ENCODE measurements around the gene KLF3. TPM values are rescaled to one million over a fixed set of nuclear protein-coding genes. Genes with fewer than 3 reads are reported as not detected.

KLF3 gene
- total and polyA plus RNA-seq, 9 of the 15 experiments (the other 6 are each of a cell fraction or from before 2014, with no cell fraction given), result 9.9 to 47.2 (median 18.1) TPM

DNA sequence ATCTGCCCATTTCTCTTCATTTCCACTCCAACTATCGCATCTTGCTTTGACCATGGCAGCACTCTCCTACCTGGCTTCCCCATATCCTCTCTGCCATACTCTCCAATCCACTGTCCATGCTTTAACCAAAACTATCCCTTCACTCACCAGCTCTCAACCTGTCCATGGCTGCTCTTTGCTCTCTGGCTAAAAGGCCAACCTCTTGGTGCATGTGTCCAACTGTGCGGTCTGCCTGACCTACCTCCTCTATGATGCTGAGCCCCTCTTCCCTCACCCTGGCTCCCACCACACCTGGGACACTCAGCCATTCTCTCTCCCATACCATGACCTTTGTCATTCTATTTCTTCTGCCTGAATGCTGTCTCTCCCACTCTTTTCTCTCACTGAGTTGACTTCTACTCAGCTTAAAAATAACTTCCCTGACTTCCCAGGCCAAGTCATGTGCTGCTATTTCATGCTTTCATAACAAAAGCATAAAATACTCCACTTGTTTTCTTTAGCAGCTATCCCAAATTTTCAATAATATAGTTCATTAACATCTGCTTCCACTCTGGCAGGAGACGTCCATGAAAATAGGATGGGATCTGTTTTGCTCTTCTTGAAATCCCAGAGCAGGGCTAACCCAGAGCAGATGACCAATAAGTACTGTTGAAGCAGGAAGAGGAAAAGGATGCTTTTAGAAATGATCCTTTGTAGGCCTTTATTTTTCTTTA is 29.8 kb upstream of the KLF3 start:
- Histone ChIP-seq H3K9me1 (ENCODE audit: control insufficient read depth, insufficient read depth, low read length) (no peaks in the 10 kb centered on the region), H3K9ac (ENCODE audit: insufficient read depth in 1 of 2, low read depth in 2 of 2, low read length in 2 of 2) (no peak overlapping the region), H3K4me1 (replicated peaks in 1 of 2; ENCODE audit: control insufficient read depth in 2 of 2, insufficient read depth in 2 of 2, low read length in 2 of 2) (no peaks in the 10 kb centered on the region), H3K4me2 (ENCODE audit: insufficient read depth, low read length) (no peak overlapping the region), H2AFZ (ENCODE audit: low read depth, low read length) (no peak overlapping the region), H3K79me2 (ENCODE audit: control insufficient read depth, insufficient read depth, low read length) (no peaks in the 10 kb centered on the region), H3K36me3 (ENCODE audit: control insufficient read depth, insufficient read depth, low read length) (no peaks in the 10 kb centered on the region), H4K20me1 (replicated peaks; ENCODE audit: control insufficient read depth, insufficient read depth, low read length) (no peaks in the 10 kb centered on the region), H3K27ac (ENCODE audit: extremely low read depth, low read depth, low read length) (no peak overlapping the region), H3K9me3 (replicated peaks; ENCODE audit: control insufficient read depth, insufficient read depth, low read depth, low read length) (no peaks in the 10 kb centered on the region), H3K27me3 (ENCODE audit: control insufficient read depth in 2 of 2, insufficient read depth in 2 of 2, low read length in 2 of 2) (no peaks in the 10 kb centered on the region), H3K4me3 (no peak overlapping the region)
- WGBS (ENCODE audit: insufficient coverage, low coverage, missing lambda C conversion rate), result 48% methylated on average over 3 of the region's 3 CpGs
- ChIA-PET POLR2A (no interaction called here), CTCF (ENCODE audit: low intra/inter-chr PET ratio) (no interaction called here)
- in situ Hi-C loops (cut with MboI), result no loop called here
- intact Hi-C loops (cut with micrococcal nuclease), result no loop called here
- no peak for TF ChIP-seq ZNF12 (CRISPR knock-in tag; IDR thresholded peaks at IDR 0.05)
- BruUV-seq (replicated peaks), result no TSS peak
- ATAC-seq, result peak; percentile 55; the same call in 2 of the 3 replicates
- FAIRE-seq, result no peak
- no peak for DNase-seq (ENCODE audit: extremely low read depth in 1 of 4, low spot score in 3 of 4)

DNA sequence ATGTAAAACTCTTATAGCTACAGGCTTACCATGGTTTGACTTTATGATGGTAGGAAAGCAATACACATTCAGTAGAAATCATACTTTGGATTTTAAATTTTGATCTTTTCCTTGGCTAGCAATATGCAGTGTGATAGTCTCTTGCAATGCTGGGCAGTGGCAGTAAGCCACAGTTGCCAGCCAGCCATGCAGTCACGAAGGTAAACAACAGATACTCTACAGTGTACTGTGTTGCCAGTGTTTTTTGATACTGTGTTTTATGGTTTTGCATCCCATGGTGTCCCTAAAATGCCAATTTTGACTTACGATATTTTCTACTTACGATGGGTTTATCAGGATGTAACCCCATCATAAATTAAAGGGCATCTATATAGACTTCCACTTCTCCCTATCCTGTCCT is 24.8 kb upstream of the KLF3 start:
- no peaks in the 10 kb centered on the region for H3K9me1 ChIP-seq (ENCODE audit: control insufficient read depth, insufficient read depth, low read length)
- no peak overlapping the region for H3K9ac ChIP-seq (ENCODE audit: insufficient read depth in 1 of 2, low read depth in 2 of 2, low read length in 2 of 2)
- no peaks in the 10 kb centered on the region for H3K79me2 ChIP-seq (ENCODE audit: control insufficient read depth, insufficient read depth, low read length)
- no peaks in the 10 kb centered on the region for H3K27me3 ChIP-seq (ENCODE audit: control insufficient read depth in 2 of 2, insufficient read depth in 2 of 2, low read length in 2 of 2)
- 55% methylated on average over 3 of the region's 3 CpGs for WGBS (ENCODE audit: insufficient coverage, low coverage, missing lambda C conversion rate)
- no peaks in the 10 kb centered on the region for H3K36me3 ChIP-seq (ENCODE audit: control insufficient read depth, insufficient read depth, low read length)
- FAIRE-seq, result no peak
- intact Hi-C loops (cut with micrococcal nuclease) (no loop called here), in situ Hi-C loops (cut with MboI) (no loop called here)
- no peaks in the 10 kb centered on the region for H4K20me1 ChIP-seq (replicated peaks; ENCODE audit: control insufficient read depth, insufficient read depth, low read length)
- ChIA-PET CTCF (ENCODE audit: low intra/inter-chr PET ratio) (no interaction called here), POLR2A (interaction anchor here (0.9 kb wide), 1 partner anchor 315 kb away, joined by 3 read pairs; no protein-coding TSS in a partner anchor)
- no peak for TF ChIP-seq ZNF696 (CRISPR knock-in tag; conservative IDR thresholded peaks at IDR 0.05)
- TF ChIP-seq, protein P1, sequence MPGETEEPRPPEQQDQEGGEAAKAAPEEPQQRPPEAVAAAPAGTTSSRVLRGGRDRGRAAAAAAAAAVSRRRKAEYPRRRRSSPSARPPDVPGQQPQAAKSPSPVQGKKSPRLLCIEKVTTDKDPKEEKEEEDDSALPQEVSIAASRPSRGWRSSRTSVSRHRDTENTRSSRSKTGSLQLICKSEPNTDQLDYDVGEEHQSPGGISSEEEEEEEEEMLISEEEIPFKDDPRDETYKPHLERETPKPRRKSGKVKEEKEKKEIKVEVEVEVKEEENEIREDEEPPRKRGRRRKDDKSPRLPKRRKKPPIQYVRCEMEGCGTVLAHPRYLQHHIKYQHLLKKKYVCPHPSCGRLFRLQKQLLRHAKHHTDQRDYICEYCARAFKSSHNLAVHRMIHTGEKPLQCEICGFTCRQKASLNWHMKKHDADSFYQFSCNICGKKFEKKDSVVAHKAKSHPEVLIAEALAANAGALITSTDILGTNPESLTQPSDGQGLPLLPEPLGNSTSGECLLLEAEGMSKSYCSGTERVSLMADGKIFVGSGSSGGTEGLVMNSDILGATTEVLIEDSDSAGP (CRISPR knock-in tag; IDR thresholded peaks at IDR 0.05), result no peak
- no peak for TF ChIP-seq MEF2D (tag; conservative IDR thresholded peaks at IDR 0.05; ENCODE audit: low read depth)
- TF ChIP-seq, protein P2, sequence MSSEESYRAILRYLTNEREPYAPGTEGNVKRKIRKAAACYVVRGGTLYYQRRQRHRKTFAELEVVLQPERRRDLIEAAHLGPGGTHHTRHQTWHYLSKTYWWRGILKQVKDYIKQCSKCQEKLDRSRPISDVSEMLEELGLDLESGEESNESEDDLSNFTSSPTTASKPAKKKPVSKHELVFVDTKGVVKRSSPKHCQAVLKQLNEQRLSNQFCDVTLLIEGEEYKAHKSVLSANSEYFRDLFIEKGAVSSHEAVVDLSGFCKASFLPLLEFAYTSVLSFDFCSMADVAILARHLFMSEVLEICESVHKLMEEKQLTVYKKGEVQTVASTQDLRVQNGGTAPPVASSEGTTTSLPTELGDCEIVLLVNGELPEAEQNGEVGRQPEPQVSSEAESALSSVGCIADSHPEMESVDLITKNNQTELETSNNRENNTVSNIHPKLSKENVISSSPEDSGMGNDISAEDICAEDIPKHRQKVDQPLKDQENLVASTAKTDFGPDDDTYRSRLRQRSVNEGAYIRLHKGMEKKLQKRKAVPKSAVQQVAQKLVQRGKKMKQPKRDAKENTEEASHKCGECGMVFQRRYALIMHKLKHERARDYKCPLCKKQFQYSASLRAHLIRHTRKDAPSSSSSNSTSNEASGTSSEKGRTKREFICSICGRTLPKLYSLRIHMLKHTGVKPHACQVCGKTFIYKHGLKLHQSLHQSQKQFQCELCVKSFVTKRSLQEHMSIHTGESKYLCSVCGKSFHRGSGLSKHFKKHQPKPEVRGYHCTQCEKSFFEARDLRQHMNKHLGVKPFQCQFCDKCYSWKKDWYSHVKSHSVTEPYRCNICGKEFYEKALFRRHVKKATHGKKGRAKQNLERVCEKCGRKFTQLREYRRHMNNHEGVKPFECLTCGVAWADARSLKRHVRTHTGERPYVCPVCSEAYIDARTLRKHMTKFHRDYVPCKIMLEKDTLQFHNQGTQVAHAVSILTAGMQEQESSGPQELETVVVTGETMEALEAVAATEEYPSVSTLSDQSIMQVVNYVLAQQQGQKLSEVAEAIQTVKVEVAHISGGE (CRISPR knock-in tag; IDR thresholded peaks at IDR 0.05), result no peak
- TF ChIP-seq RBM22 (IDR thresholded peaks at IDR 0.05; ENCODE audit: low read depth, low read length, poor library complexity, severe bottlenecking), result no peak
- no peak for TF ChIP-seq ZNF347 (CRISPR knock-in tag; IDR thresholded peaks at IDR 0.05; ENCODE audit: low read depth)
- TF ChIP-seq HOXB6 (CRISPR knock-in tag; IDR thresholded peaks at IDR 0.05; ENCODE audit: borderline replicate concordance), result no peak
- TF ChIP-seq TSC22D4 (tag; IDR thresholded peaks at IDR 0.05), result no peak
- no peak for TF ChIP-seq NUFIP1 (IDR thresholded peaks at IDR 0.05; ENCODE audit: partially characterized antibody)
- ATAC-seq, result no peak
- no peak overlapping the region for H3K4me3 ChIP-seq
- DNase-seq (ENCODE audit: extremely low read depth in 1 of 4, low spot score in 3 of 4), result no peak
- H3K9me3 ChIP-seq (replicated peaks; ENCODE audit: control insufficient read depth, insufficient read depth, low read depth, low read length), result no peaks in the 10 kb centered on the region
- H2AFZ ChIP-seq (ENCODE audit: low read depth, low read length), result no peak overlapping the region
- H3K4me1 ChIP-seq (replicated peaks in 1 of 2; ENCODE audit: control insufficient read depth in 2 of 2, insufficient read depth in 2 of 2, low read length in 2 of 2), result no peaks in the 10 kb centered on the region
- no peak overlapping the region for H3K4me2 ChIP-seq (ENCODE audit: insufficient read depth, low read length)
- no TSS peak for BruUV-seq (replicated peaks)
- H3K27ac ChIP-seq (ENCODE audit: extremely low read depth, low read depth, low read length), result no peak overlapping the region

Data from K562 (cell line).